GM12878 (cell line): ENCODE measurements around the gene ETF1. TPM values are rescaled to one million over a fixed set of nuclear protein-coding genes. Genes with fewer than 3 reads are reported as not detected.
A peak's percentile ranks its signal among the peaks of the same experiment; 100 is the strongest.

Experiments used
- CBX5 ChIP-seq: sonication (generic); IDR thresholded peaks from 2 replicates; pipeline ENCODE4 v1.6.1; 2016; ENCODE audit warnings: low read depth, moderate library complexity, mild to moderate bottlenecking, inconsistent platforms
- CEBPB ChIP-seq, 2 experiments: fragments of 150-350 bp in 1 of 2; IDR thresholded peaks; 2 replicates each; pipeline ENCODE4 v1.6.1; 2012 to 2014; ENCODE audit warnings: low read depth in 2 of 2, low read length in 2 of 2, borderline replicate concordance in 1 of 2, inconsistent platforms in 1 of 2
- CHD4 ChIP-seq: fragments of 200-600 bp; sonication (generic); IDR thresholded peaks from 2 replicates; pipeline ENCODE4 v1.6.1; 2016; ENCODE audit warnings: mild to moderate bottlenecking
- CREM ChIP-seq: IDR thresholded peaks from 2 replicates; pipeline ENCODE4 v1.6.1; 2014; ENCODE audit warnings: antibody characterized with exemption, low read depth
- EP300 ChIP-seq, 2 experiments: fragments of 150-350 bp in 1 of 2; IDR thresholded peaks; 2 replicates each; pipeline ENCODE4 v1.6.1; 2011 to 2012; ENCODE audit warnings: low read depth in 2 of 2, low read length in 2 of 2, borderline replicate concordance in 1 of 2, improper control_type of control experiment in 1 of 2, inconsistent platforms in 1 of 2; ENCODE audit not compliant: control insufficient read depth in 1 of 2
- ETV6 ChIP-seq, 2 experiments: fragments of 450-650 bp in 1 of 2; IDR thresholded peaks in 1 of 2; conservative IDR thresholded peaks in 1 of 2; 2 replicates each; pipeline ENCODE4 v1.6.1; 2014; ENCODE audit warnings: antibody characterized with exemption in 1 of 2, borderline replicate concordance in 1 of 2, low read depth in 1 of 2, mild to moderate bottlenecking in 1 of 2, moderate library complexity in 1 of 2
- FOXK2 ChIP-seq: fragments of 450-650 bp; IDR thresholded peaks from 2 replicates; pipeline ENCODE4 v1.6.1; 2017; ENCODE audit warnings: mild to moderate bottlenecking, moderate library complexity
- KLF5 ChIP-seq: fragments of 450-650 bp; IDR thresholded peaks from 2 replicates; pipeline ENCODE4 v1.6.1; 2014; ENCODE audit warnings: mild to moderate bottlenecking; ENCODE audit not compliant: partially characterized antibody
- MYC ChIP-seq: IDR thresholded peaks from 2 replicates; pipeline ENCODE4 v1.6.1; 2011; ENCODE audit warnings: mild to moderate bottlenecking, low read length, moderate library complexity, inconsistent platforms; ENCODE audit not compliant: insufficient read depth, insufficient replicate concordance, insufficient read length, severe bottlenecking
- NFIC ChIP-seq: IDR thresholded peaks from 2 replicates; pipeline ENCODE4 v1.6.1; 2012; ENCODE audit warnings: low read depth, mild to moderate bottlenecking, inconsistent platforms, low read length, moderate library complexity
- NR2C1 ChIP-seq: fragments of 450-650 bp; IDR thresholded peaks from 2 replicates; pipeline ENCODE4 v1.6.1; 2017; ENCODE audit warnings: antibody characterized with exemption, mild to moderate bottlenecking, moderate library complexity
- RBBP5 ChIP-seq: fragments of 200-600 bp; sonication (generic); conservative IDR thresholded peaks from 2 replicates; pipeline ENCODE4 v1.6.1; 2016
- RUNX3 ChIP-seq: IDR thresholded peaks from 2 replicates; pipeline ENCODE4 v1.6.1; 2012; ENCODE audit warnings: low read length, inconsistent platforms
- SIN3A ChIP-seq: IDR thresholded peaks from 2 replicates; pipeline ENCODE4 v1.6.1; 2012; ENCODE audit warnings: low read depth, low read length, improper control_type of control experiment
- TAF1 ChIP-seq: IDR thresholded peaks from 2 replicates; pipeline ENCODE4 v1.6.1; 2011; ENCODE audit warnings: mild to moderate bottlenecking, low read depth, low read length, borderline replicate concordance
- TCF7 ChIP-seq: IDR thresholded peaks from 2 replicates; pipeline ENCODE4 v1.6.1; 2014; ENCODE audit warnings: antibody characterized with exemption, borderline replicate concordance
- WRNIP1 ChIP-seq: IDR thresholded peaks from 2 replicates; pipeline ENCODE4 v1.6.1; 2011; ENCODE audit warnings: low read depth, low read length, improper control_type of control experiment, borderline replicate concordance
- ZBED1 ChIP-seq: IDR thresholded peaks from 2 replicates; pipeline ENCODE4 v1.6.1; 2016; ENCODE audit warnings: borderline replicate concordance
- ZZZ3 ChIP-seq: IDR thresholded peaks from 2 replicates; pipeline ENCODE4 v1.6.1; 2011; ENCODE audit warnings: low read depth; ENCODE audit not compliant: control insufficient read depth, insufficient read length
- polyA plus RNA-seq, 11 experiments: library from polyadenylated mRNA; depleted of rRNA in 4 of 11; unstranded in 6 of 11; stranded (reverse) in 5 of 11; fragments of >200 nt; fragmentation: Nextera tagmentation in 4 of 11; fragmentation: Illumina TruSeq in 1 of 11; extraction: Ambion mirVana in 4 of 11; extraction: Trizol in 1 of 11; gene quantifications; 1 replicate in 1 of 11; 2 replicates in 10 of 11; pipeline versions ENCODE4 v1.2.1 to v1.2.3, GENCODE V29; 2011 to 2016; ENCODE audit warnings: inconsistent platforms in 2 of 11, missing spikeins in 2 of 11, low read depth in 1 of 11
- total RNA-seq, 4 experiments: library from RNA; depleted of rRNA in 3 of 4; stranded (reverse); fragments of >200 nt in 3 of 4; fragmentation: Illumina TruSeq in 1 of 4; extraction: Trizol in 1 of 4; gene quantifications; 2 replicates each; pipeline versions ENCODE4 v1.2.1 to v1.2.3, GENCODE V29; 2013 to 2021
- TF ChIP-seq, protein P1 (sequence below): fragments of 450-650 bp; IDR thresholded peaks from 2 replicates; pipeline ENCODE4 v1.6.1; 2017; ENCODE audit warnings: borderline replicate concordance
- TF ChIP-seq, protein P2 (sequence below): fragments of 450-650 bp; IDR thresholded peaks from 2 replicates; pipeline ENCODE4 v1.6.1; 2014; ENCODE audit warnings: mild to moderate bottlenecking
- TF ChIP-seq, protein P3 (sequence below): fragments of 450-650 bp; IDR thresholded peaks from 2 replicates; pipeline ENCODE4 v1.6.1; 2016; ENCODE audit warnings: mild to moderate bottlenecking, moderate library complexity, borderline replicate concordance

ETF1 gene
- total and polyA plus RNA-seq, 10 of the 15 experiments (the other 5 are each of a cell fraction or from before 2014, with no cell fraction given), result 29.8 to 145 (median 108) TPM

DNA sequence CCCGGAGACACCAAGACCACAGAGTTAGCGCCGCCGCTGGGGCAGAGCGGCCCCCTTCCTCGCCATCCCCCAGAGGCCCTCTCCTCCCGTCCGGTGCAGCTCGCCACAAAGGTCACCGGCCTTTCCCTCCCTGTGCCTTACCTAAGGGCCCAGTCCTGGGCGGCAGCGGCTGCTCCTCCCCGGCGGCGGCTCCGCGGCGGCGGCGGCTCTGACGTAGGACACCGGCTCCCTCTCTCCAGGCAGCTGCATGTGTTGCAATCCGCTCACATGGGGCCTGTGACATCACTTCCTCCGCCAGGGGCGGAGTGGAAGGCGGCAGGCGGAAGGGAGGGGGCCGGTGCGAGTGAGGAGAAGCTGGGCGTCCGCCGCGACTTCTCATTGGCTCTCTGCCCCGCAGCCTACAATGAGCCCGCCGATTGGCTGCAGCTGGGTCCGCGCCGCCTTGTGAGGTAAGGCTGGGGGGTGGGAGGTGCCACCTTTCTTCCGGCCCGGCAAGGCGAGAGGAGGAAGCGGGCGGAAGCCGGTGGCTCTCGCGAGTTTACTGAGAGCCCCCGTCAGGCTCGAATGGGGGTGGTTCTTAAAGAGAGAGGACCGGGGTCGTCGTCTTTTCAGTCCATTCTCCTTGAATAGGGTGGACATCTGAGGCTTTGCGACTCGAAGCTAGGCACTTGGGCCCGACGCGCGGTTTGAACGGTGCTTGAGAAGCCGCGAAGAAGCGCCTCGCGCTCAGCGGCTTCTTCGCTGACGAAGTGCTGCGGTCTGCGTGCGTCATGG is at the start of gene ETF1 (continued):
- TF ChIP-seq TCF7 (no peak), RBBP5 (no peak), MYC (no peak), ZBED1 (no peak), NR2C1 (peak; percentile 52; the same call in 1 of the 2 replicates), ZZZ3 (no peak), CBX5 (no peak; the same call in 1 of the 2 replicates), CHD4 (no peak), NFIC (no peak), KLF5 (peak; percentile 82), SIN3A (no peak; the same call in 1 of the 2 replicates), CEBPB (IDR thresholded peaks at IDR 0.05; ENCODE audit: borderline replicate concordance in 1 of 2, low read depth in 2 of 2, low read length in 2 of 2) (peak in 1 of 2 experiments; percentile 98; a peak in 2 of 4 replicates), RUNX3 (peak; percentile 92), FOXK2 (no peak; the same call in 1 of the 2 replicates), TAF1 (peak; percentile 84), ETV6 (conservative IDR thresholded peaks at IDR 0.05 in 1 of 2, IDR thresholded peaks at IDR 0.05 in 1 of 2; ENCODE audit: borderline replicate concordance in 1 of 2, low read depth in 1 of 2) (no peak), WRNIP1 (no peak), CREM (peak; percentile 98), EP300 (IDR thresholded peaks at IDR 0.05; ENCODE audit: borderline replicate concordance in 1 of 2, control insufficient read depth in 1 of 2, low read depth in 2 of 2, low read length in 2 of 2) (0 out of 4 replicates have a peak, but pooled peaks have one; percentile 6 to 7)
- TF ChIP-seq, protein P1, sequence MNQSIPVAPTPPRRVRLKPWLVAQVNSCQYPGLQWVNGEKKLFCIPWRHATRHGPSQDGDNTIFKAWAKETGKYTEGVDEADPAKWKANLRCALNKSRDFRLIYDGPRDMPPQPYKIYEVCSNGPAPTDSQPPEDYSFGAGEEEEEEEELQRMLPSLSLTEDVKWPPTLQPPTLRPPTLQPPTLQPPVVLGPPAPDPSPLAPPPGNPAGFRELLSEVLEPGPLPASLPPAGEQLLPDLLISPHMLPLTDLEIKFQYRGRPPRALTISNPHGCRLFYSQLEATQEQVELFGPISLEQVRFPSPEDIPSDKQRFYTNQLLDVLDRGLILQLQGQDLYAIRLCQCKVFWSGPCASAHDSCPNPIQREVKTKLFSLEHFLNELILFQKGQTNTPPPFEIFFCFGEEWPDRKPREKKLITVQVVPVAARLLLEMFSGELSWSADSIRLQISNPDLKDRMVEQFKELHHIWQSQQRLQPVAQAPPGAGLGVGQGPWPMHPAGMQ, result peak; percentile 79
- TF ChIP-seq, protein P2, sequence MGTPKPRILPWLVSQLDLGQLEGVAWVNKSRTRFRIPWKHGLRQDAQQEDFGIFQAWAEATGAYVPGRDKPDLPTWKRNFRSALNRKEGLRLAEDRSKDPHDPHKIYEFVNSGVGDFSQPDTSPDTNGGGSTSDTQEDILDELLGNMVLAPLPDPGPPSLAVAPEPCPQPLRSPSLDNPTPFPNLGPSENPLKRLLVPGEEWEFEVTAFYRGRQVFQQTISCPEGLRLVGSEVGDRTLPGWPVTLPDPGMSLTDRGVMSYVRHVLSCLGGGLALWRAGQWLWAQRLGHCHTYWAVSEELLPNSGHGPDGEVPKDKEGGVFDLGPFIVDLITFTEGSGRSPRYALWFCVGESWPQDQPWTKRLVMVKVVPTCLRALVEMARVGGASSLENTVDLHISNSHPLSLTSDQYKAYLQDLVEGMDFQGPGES, result peak; percentile 69
- TF ChIP-seq, protein P3, sequence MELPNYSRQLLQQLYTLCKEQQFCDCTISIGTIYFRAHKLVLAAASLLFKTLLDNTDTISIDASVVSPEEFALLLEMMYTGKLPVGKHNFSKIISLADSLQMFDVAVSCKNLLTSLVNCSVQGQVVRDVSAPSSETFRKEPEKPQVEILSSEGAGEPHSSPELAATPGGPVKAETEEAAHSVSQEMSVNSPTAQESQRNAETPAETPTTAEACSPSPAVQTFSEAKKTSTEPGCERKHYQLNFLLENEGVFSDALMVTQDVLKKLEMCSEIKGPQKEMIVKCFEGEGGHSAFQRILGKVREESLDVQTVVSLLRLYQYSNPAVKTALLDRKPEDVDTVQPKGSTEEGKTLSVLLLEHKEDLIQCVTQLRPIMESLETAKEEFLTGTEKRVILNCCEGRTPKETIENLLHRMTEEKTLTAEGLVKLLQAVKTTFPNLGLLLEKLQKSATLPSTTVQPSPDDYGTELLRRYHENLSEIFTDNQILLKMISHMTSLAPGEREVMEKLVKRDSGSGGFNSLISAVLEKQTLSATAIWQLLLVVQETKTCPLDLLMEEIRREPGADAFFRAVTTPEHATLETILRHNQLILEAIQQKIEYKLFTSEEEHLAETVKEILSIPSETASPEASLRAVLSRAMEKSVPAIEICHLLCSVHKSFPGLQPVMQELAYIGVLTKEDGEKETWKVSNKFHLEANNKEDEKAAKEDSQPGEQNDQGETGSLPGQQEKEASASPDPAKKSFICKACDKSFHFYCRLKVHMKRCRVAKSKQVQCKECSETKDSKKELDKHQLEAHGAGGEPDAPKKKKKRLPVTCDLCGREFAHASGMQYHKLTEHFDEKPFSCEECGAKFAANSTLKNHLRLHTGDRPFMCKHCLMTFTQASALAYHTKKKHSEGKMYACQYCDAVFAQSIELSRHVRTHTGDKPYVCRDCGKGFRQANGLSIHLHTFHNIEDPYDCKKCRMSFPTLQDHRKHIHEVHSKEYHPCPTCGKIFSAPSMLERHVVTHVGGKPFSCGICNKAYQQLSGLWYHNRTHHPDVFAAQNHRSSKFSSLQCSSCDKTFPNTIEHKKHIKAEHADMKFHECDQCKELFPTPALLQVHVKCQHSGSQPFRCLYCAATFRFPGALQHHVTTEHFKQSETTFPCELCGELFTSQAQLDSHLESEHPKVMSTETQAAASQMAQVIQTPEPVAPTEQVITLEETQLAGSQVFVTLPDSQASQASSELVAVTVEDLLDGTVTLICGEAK, result peak; percentile 95
